ENCODE data around the gene FEM1A.
"Not testable (repeated sequence)": the region's sequence is repeated elsewhere in the genome, so short reads cannot be mapped to it uniquely, and the experiment has no call there.

The FEM1A gene

DNA sequence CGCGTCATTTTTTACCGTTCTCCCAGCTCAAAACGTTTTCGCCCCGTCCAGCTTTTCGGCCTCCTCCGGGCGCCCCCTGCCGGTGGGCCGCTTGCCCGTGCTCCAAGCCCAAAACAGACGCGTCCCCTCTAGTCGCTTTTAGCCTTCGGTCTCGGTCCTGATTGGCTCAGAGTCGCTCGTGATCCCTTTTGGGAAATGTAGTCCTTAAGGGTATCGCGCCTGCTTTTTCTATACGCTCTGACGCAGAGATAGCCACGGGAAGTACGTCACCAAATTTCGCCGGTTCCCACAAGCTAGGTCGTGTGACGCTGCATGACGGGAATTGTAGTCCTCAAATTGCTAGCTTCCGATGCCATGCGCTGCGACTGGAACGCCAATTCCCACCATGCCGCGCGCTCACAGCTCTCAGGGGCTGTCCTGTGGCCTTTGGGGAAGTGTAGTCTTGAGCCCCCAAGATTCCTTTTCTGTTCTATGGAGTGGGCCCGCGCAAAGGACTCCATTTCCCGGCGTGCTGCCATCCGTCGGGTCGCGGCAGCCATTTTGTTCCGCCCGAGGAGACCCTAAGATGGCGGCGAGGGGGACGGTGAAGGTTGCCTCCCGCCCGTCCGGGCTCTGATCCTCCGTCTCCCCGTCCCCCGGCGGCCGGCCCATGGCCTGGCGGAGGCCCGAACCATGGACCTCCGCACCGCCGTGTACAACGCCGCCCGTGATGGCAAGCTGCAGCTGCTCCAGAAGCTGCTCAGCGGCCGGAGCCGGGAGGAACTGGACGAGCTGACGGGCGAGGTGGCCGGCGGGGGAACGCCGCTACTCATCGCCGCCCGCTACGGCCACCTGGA, at the start of gene FEM1A:
Gene FEM1A, plus strand, starts transcription at position 552 of the 836 bp plus-strand sequence. Its CDS starts 121 bp downstream, at position 673.
- DNase-seq (ENCODE audit: low spot score in 2 of 2), result peak; percentile 98 to 99
- Mint-ChIP-seq H3K4me3 (peak within 1 kb of the TSS; percentile 79), H3K9me3 (no peaks in the 10 kb centered on the region), H3K36me3 (peaks cover 46% of the 10 kb centered on the region), H3K27ac (peak within 1 kb of the TSS; percentile 90), H3K4me1 (peaks cover 33% of the 10 kb centered on the region)
- peak; percentile 96 for ATAC-seq

DNA sequence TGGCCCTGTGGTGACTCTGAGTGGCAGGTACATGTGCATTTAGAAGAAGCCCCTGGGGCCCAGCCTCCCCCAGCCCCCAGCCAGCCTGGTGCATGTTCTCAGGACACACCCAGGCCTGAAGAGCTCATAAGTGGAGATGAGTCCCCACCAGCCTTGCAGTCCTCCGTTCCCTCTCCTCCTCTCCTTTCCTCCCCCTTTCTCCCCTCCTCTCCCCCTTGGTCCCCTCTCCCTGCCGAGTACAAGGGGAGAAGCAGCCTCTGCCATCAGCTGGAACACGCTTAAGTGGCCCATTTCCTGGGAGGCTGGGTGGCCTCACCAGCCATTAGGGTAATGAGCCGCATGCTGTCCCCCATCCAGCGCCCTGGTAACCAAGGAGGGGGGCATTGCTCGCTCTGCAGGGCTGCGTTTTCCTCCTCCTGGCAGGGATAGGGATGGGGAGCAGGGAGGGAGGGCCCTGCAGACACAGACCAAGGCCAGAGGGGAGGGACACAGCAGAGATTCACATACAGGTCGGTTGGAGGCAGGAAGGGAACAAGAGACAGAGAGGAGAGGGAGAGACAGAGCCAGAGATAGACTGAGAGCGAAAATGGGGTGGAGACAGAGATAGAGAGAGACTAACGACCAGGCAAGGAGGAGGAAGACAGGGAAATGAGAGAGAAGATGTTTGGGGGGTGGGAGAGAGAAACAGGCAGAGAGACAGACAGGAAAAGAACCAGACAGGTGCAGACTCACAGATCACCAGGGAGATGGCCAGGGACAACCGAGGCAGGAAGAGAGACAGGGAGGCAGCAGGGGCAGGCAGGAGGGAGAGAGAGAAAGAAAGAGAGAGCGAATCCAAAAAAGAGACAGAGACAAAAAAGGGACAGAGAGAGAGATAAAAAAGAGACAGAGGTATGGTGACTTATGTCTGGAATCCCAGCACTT, 48.5 kb upstream of the FEM1A start:
- H3K36me3 Mint-ChIP-seq, result no peaks in the 10 kb centered on the region
- no peaks in the 10 kb centered on the region for H3K9me3 Mint-ChIP-seq
- H3K4me3 Mint-ChIP-seq, result no peak overlapping the region
- DNase-seq (ENCODE audit: low spot score in 2 of 2), result no peak
- no peaks in the 10 kb centered on the region for H3K4me1 Mint-ChIP-seq
- no peak overlapping the region for H3K27ac Mint-ChIP-seq
- no peak for ATAC-seq

GRCh38 chr19:4744451-4745174, 46.9 kb upstream of the FEM1A start:
- H3K36me3 Mint-ChIP-seq, result no peaks in the 10 kb centered on the region
- H3K4me1 Mint-ChIP-seq, result no peaks in the 10 kb centered on the region
- no peaks in the 10 kb centered on the region for H3K9me3 Mint-ChIP-seq
- ATAC-seq (no peak), DNase-seq (ENCODE audit: low spot score in 2 of 2) (no peak)
- H3K4me3 Mint-ChIP-seq, result no peak overlapping the region
- no peak overlapping the region for H3K27ac Mint-ChIP-seq

- not testable (repeated sequence) for H3K36me3 Mint-ChIP-seq; H3K4me3 Mint-ChIP-seq; H3K9me3 Mint-ChIP-seq; DNase-seq (ENCODE audit: low spot score in 2 of 2); H3K27ac Mint-ChIP-seq; H3K4me1 Mint-ChIP-seq; ATAC-seq
These were observed 46.4 kb upstream of the FEM1A start for GRCh38 chr19:4745175-4745574.

- no peak for ATAC-seq
- no peak overlapping the region for H3K27ac Mint-ChIP-seq
- no peaks in the 10 kb centered on the region for H3K9me3 Mint-ChIP-seq
- no peak for DNase-seq (ENCODE audit: low spot score in 2 of 2)
- H3K4me3 Mint-ChIP-seq, result no peak overlapping the region
- no peaks in the 10 kb centered on the region for H3K36me3 Mint-ChIP-seq
- H3K4me1 Mint-ChIP-seq, result no peaks in the 10 kb centered on the region
These were observed 45.5 kb upstream of the FEM1A start for GRCh38 chr19:4745986-4746385.

DNA sequence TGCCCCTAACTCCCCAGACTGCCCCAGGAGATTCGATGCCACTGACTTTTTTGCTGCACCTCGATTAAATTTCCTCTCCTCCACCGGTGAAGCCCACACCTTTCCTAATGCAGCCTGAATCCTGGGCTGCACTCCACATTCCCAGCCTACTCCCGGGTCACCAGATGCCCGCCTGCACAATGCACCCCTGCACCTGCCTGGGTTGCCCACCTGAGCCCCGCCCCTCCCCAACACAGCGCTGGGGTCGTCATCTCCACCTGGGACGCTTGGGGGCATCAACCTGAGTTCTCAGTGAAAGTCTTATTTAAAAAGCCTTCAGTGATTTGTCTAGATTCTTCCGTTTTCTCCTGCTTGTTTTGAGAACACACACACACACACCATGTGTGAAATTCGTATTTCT, 43.3 kb upstream of the FEM1A start:
- no peaks in the 10 kb centered on the region for H3K4me1 Mint-ChIP-seq
- no peaks in the 10 kb centered on the region for H3K9me3 Mint-ChIP-seq
- DNase-seq (ENCODE audit: low spot score in 2 of 2), result no peak
- H3K4me3 Mint-ChIP-seq, result no peak overlapping the region
- ATAC-seq, result no peak
- H3K36me3 Mint-ChIP-seq, result no peaks in the 10 kb centered on the region
- H3K27ac Mint-ChIP-seq, result no peak overlapping the region

- Mint-ChIP-seq H3K9me3 (no peaks in the 10 kb centered on the region), H3K4me1 (no peaks in the 10 kb centered on the region), H3K36me3 (no peaks in the 10 kb centered on the region), H3K4me3 (no peak overlapping the region), H3K27ac (no peak overlapping the region)
- DNase-seq (ENCODE audit: low spot score in 2 of 2), result no peak
- no peak for ATAC-seq
These were observed 42.9 kb upstream of the FEM1A start for GRCh38 chr19:4748589-4748988.

GRCh38 chr19:4749870-4750590, 41.5 kb upstream of the FEM1A start:
- H3K9me3 Mint-ChIP-seq, result no peaks in the 10 kb centered on the region
- H3K4me3 Mint-ChIP-seq, result no peak overlapping the region
- no peaks in the 10 kb centered on the region for H3K4me1 Mint-ChIP-seq
- no peak overlapping the region for H3K27ac Mint-ChIP-seq
- ATAC-seq (no peak), DNase-seq (ENCODE audit: low spot score in 2 of 2) (no peak)
- no peaks in the 10 kb centered on the region for H3K36me3 Mint-ChIP-seq

DNA sequence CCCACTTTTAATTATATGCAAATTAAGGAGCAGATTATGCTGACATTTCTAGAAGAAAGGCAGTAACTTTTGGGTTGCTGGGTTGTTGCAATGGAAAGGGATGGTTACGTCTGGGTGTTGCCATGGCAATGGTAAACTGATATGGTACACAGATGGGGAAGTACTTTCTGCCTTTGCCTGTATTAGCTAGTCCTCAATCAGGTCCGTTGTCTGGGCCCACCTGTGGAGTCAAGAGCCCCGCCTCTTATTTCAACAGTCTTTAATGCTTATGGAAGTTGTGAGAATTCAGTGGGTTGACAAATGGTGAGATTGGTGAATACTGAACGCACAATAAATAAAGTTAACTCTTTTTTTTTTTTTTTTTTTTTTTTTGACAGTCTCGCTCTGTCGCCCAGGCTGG, 37.3 kb upstream of the FEM1A start:
- DNase-seq (ENCODE audit: low spot score in 2 of 2), result no peak
- Mint-ChIP-seq H3K9me3 (no peaks in the 10 kb centered on the region), H3K4me3 (no peak overlapping the region), H3K4me1 (no peaks in the 10 kb centered on the region), H3K27ac (no peak overlapping the region), H3K36me3 (no peaks in the 10 kb centered on the region)
- ATAC-seq, result no peak

- no peak for DNase-seq (ENCODE audit: low spot score in 2 of 2)
- Mint-ChIP-seq H3K36me3 (no peaks in the 10 kb centered on the region), H3K4me3 (no peak overlapping the region), H3K27ac (no peak overlapping the region), H3K9me3 (no peaks in the 10 kb centered on the region), H3K4me1 (no peaks in the 10 kb centered on the region)
- ATAC-seq, result no peak
These were observed 36.1 kb upstream of the FEM1A start for GRCh38 chr19:4755459-4755858.

GRCh38 chr19:4758082-4758481, 33.5 kb upstream of the FEM1A start:
- DNase-seq (ENCODE audit: low spot score in 2 of 2) (no peak), ATAC-seq (no peak)
- Mint-ChIP-seq H3K36me3 (no peaks in the 10 kb centered on the region), H3K4me3 (no peak overlapping the region), H3K9me3 (no peaks in the 10 kb centered on the region), H3K27ac (no peak overlapping the region), H3K4me1 (no peaks in the 10 kb centered on the region)

DNA sequence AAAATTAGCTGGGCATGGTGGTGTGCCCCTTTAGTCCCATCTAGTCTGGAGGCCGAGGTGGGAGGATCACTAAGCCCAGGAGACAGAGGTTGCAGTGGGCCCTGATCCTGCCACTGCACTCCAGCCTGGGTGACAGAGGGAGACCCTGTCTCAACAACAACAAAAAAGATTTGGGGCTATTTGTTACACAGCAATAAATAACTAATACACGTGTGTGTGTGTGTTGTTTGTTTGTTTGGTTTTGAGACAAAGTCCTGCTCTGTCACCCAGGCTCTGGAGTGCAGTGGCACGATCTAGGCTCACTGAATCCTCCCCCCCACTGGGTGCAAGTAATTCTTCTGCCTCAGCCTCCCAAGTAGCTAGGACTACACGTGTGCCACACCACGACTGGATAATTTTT, 32.9 kb upstream of the FEM1A start:
- H3K27ac Mint-ChIP-seq, result no peak overlapping the region
- H3K9me3 Mint-ChIP-seq, result no peaks in the 10 kb centered on the region
- H3K4me3 Mint-ChIP-seq, result peak overlapping the region; percentile 53
- no peaks in the 10 kb centered on the region for H3K36me3 Mint-ChIP-seq
- H3K4me1 Mint-ChIP-seq, result no peaks in the 10 kb centered on the region
- ATAC-seq (no peak), DNase-seq (ENCODE audit: low spot score in 2 of 2) (no peak)

DNA sequence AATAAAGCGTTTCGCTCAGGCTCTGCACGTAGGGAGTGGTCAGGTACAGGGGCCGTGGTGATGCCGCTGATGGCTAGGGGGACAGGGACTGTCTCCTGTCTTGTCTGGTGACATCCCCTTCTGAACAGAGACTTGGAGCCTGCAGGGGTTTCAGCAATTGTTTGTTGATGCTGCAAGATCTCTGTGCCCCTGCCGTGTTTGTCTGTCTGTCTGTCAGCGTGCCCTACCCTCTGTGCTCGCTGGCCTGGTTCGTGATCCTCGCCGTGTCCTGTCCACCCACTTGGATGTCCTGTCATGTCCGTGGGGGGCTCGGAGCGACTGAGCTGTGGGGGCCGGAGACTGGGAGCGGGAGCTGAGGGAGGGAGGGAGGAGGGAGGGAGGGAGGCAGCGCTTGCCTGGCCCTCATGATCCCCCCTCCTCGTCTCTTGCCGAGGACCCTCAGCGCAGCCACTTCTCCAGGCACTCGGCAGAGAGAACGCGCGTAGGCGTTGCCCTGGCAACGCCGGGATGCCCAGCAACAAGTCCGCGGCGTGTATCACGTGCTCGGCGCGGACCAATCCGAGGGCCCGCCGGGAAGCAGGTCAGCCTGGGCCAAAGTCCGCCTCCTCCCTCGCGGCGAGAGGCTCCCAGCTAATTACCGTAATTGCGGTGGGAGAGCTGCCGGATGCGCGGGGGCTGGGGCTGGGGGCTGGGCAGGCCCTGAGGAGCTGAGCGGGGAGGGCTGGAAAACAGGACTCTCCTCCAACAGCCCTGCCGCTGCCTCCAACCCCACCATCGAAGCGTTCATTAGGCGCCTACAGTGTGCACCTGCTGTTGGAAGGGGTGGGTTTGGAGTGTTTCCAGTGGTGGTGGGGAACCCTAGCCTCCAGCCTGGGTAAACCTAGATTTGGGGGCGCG, 31.9 kb upstream of the FEM1A start:
- Mint-ChIP-seq H3K9me3 (no peaks in the 10 kb centered on the region), H3K27ac (no peak overlapping the region), H3K36me3 (no peaks in the 10 kb centered on the region), H3K4me3 (peak overlapping the region; percentile 53), H3K4me1 (no peaks in the 10 kb centered on the region)
- peak; percentile 70 to 88 for DNase-seq (ENCODE audit: low spot score in 2 of 2)
- ATAC-seq, result peak; percentile 87

- Mint-ChIP-seq H3K9me3 (no peaks in the 10 kb centered on the region), H3K36me3 (no peaks in the 10 kb centered on the region), H3K4me3 (peak overlapping the region; percentile 53), H3K27ac (no peak overlapping the region), H3K4me1 (no peaks in the 10 kb centered on the region)
- no peak for DNase-seq (ENCODE audit: low spot score in 2 of 2)
- ATAC-seq, result no peak
These were observed 31.3 kb upstream of the FEM1A start for GRCh38 chr19:4760285-4760650.
